T-helper 2 cell treated with Interferon-gamma antibody and Interleukin-4, amounts not matched to agents 5 μg/mL and 100 μg/mL, for 36 hours (primary cell): Measurements from ENCODE around the gene AQP1.

Source experiments
- DNase-seq: peaks from one replicate; pipeline ENCODE4 v3.0.0; 2021; ENCODE audit warnings: low spot score
- H3K27ac Mint-ChIP-seq: one replicate; pipeline ENCODE4 v1.8.0; 2021; ENCODE audit warnings: mild to moderate bottlenecking, mixed read lengths
- H3K27me3 Mint-ChIP-seq: one replicate; pipeline ENCODE4 v1.8.0; 2021; ENCODE audit warnings: low read depth, mixed read lengths
- H3K36me3 Mint-ChIP-seq: one replicate; pipeline ENCODE4 v1.8.0; 2021; ENCODE audit warnings: low read depth, mixed read lengths
- H3K4me1 Mint-ChIP-seq: one replicate; pipeline ENCODE4 v1.8.0; 2021; ENCODE audit warnings: low read depth, mixed read lengths
- H3K4me3 Mint-ChIP-seq: one replicate; pipeline ENCODE4 v1.8.0; 2022; ENCODE audit warnings: mild to moderate bottlenecking, moderate library complexity, mixed read lengths
- H3K9me3 Mint-ChIP-seq: one replicate; pipeline ENCODE4 v1.8.0; 2021; ENCODE audit warnings: mixed read lengths

Gene AQP1

GRCh38 chr7:30877015-30877769 is 34.5 kb upstream of the AQP1 start:
- H3K9me3 Mint-ChIP-seq: no peaks in the 10 kb centered on the region
- H3K36me3 Mint-ChIP-seq: no peaks in the 10 kb centered on the region
- no peak overlapping the region for H3K27ac Mint-ChIP-seq
- no peaks in the 10 kb centered on the region for H3K4me1 Mint-ChIP-seq
- no peak overlapping the region for H3K4me3 Mint-ChIP-seq
- DNase-seq: no peak
- no peaks in the 10 kb centered on the region for H3K27me3 Mint-ChIP-seq

GRCh38 chr7:30877993-30878392 is 33.7 kb upstream of the AQP1 start:
- Mint-ChIP-seq H3K4me1 (no peaks in the 10 kb centered on the region), H3K4me3 (no peak overlapping the region), H3K27ac (no peak overlapping the region), H3K36me3 (no peaks in the 10 kb centered on the region), H3K9me3 (no peaks in the 10 kb centered on the region), H3K27me3 (no peaks in the 10 kb centered on the region)
- no peak for DNase-seq

DNA sequence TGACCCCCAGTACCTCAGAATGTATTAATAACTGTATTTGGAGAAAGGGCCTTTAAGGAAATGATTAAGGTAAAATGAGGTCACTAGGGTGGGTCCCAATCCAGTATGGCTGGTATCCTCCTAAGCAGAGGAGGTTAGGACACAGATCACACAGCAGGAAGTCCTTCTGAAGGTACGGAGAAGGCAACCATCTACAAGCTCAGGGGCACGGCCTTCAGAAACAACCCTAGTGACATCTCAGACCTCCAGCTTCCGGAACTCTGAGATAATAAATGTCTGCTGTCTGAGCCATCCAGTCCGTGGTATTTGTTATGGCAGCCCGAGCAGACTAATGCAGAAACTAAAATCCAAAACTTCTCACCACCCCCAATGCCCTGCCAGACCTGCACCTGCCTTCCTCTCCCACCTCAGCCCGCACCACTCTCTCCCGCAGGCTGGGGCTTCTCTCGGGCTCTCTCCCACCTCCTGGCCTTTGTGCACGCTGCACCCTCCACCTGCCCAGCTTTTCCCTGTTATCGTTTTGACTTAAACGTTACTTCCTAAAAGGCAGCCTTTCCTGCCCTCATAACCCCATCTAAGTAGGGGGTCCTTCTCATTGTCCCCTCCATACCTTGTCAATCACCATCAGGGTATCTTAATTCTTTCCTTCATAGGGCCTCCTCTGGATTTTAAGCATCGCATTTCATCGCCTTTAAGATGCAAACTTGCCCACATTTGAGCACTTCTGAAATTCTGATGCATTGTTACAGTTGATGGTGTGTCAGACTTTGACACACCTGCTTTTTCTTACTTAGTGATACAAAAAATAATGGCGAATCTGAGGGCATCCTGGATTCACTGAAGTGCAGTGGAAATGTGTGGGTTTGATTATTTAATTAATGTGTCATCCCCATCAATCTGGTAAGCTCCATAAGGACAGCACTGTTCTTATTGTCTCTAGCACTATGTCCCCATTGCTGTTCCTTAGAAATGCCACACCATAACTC is 32.2 kb upstream of the AQP1 start:
- no peaks in the 10 kb centered on the region for H3K36me3 Mint-ChIP-seq
- no peaks in the 10 kb centered on the region for H3K9me3 Mint-ChIP-seq
- H3K27ac Mint-ChIP-seq: no peak overlapping the region
- no peak for DNase-seq
- H3K4me1 Mint-ChIP-seq: no peaks in the 10 kb centered on the region
- no peak overlapping the region for H3K4me3 Mint-ChIP-seq
- H3K27me3 Mint-ChIP-seq: no peaks in the 10 kb centered on the region

DNA sequence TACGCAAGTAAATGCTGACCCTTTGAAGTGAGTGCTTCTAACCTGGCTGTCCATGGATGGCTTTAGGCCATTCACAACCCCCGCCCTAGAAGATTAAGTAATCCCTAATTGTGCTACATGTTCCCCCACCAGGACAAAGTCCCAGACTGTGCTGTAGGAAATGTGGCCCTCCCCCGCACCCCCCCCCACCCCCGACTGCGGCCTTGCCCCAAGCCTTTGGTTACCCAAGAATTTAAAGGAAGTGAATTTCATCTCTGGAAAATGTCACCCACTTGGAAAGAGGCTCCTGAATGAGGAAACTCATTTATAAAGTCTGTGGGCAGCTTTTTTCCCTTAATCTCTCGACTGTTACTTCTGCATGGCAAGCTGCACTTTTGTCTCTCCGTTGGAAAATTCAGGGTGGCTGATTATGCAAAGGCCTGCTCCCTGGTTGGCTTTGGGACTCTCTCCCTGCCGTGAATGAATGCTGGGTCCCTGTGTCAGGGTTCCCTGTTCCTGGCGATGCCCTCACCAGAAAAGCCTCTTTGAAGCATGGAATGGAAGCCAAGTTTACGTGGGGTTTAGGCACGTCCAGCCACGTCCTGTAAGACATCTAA is 31.4 kb upstream of the AQP1 start:
- H3K4me3 Mint-ChIP-seq: no peak overlapping the region
- no peaks in the 10 kb centered on the region for H3K9me3 Mint-ChIP-seq
- no peak for DNase-seq
- no peaks in the 10 kb centered on the region for H3K27me3 Mint-ChIP-seq
- no peaks in the 10 kb centered on the region for H3K4me1 Mint-ChIP-seq
- no peaks in the 10 kb centered on the region for H3K36me3 Mint-ChIP-seq
- no peak overlapping the region for H3K27ac Mint-ChIP-seq

DNA sequence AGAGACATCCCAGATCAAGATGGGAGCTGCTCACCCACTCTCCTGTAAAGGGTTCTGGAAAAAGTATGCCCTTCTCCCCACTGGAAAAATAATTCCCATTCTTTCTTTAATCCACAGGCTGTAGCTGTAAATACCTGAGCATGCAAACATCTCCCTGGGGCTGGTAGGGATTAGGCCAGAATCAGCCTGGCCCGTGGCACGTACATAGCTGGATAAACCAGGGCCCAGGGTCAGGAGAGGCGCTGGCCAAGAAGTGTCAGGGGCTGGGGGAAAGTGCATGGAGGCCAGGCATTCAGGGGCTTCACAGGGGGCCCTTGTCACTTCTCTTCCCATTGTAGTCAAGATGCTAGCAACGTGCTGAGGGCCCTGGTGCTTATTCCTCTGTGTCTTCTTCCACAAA is 30.7 kb upstream of the AQP1 start:
- no peaks in the 10 kb centered on the region for H3K36me3 Mint-ChIP-seq
- no peaks in the 10 kb centered on the region for H3K4me1 Mint-ChIP-seq
- no peaks in the 10 kb centered on the region for H3K27me3 Mint-ChIP-seq
- no peak for DNase-seq
- no peak overlapping the region for H3K4me3 Mint-ChIP-seq
- H3K27ac Mint-ChIP-seq: no peak overlapping the region
- no peaks in the 10 kb centered on the region for H3K9me3 Mint-ChIP-seq

GRCh38 chr7:30881448-30881847 is 30.2 kb upstream of the AQP1 start:
- no peaks in the 10 kb centered on the region for H3K27me3 Mint-ChIP-seq
- H3K36me3 Mint-ChIP-seq: no peaks in the 10 kb centered on the region
- no peak overlapping the region for H3K27ac Mint-ChIP-seq

DNA sequence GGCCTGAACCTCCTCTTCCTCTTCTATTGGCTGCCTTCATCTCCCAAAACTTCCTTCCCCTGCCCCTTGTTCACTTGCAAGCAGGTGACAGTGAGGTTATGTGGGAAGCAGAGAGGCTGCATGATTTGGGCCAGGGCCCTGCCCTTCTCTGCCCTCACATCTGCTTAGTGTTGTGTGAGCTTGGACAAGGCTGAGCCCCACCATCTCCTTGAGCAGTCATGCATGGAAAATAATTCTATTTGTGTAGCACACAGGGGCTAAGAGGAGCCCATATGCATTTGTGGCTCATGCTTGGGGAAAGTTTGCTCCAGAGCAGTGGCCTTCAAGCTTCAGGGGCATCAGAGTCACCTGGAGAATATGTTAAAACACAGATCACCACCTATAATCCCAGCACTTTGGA is 26.8 kb upstream of the AQP1 start:
- H3K36me3 Mint-ChIP-seq: no peaks in the 10 kb centered on the region

More at GRCh38 chr7:30881448-30881847, 30.2 kb upstream of the AQP1 start:
- no peaks in the 10 kb centered on the region for H3K9me3 Mint-ChIP-seq
- DNase-seq: no peak
- H3K4me3 Mint-ChIP-seq: no peak overlapping the region
- H3K4me1 Mint-ChIP-seq: no peaks in the 10 kb centered on the region

DNA sequence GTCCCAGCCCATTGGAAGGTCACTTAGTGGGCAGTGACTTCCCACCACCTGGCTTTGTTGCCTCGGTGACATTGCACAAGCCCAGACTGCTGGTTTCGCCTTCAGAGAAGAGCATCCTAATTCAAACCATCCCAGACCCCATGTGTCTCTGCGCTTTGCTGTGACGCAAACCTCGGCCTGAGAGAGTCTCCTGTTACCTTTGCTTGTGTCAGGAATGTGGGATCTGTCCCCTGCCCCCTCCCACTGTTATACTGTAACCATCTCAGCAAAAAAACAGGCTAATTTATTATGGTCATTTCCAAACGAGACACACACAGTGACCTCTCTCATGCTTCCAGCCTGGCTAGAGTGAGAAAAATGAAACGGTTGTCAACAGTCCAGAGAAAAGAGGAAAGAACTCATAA is 25.0 kb upstream of the AQP1 start:
- no peak overlapping the region for H3K4me3 Mint-ChIP-seq
- H3K36me3 Mint-ChIP-seq: no peaks in the 10 kb centered on the region
- no peaks in the 10 kb centered on the region for H3K27me3 Mint-ChIP-seq
- no peaks in the 10 kb centered on the region for H3K4me1 Mint-ChIP-seq
- DNase-seq: no peak
- no peaks in the 10 kb centered on the region for H3K9me3 Mint-ChIP-seq
- H3K27ac Mint-ChIP-seq: no peak overlapping the region

More for the DNA sequence above, 26.8 kb upstream of the AQP1 start:
- no peak overlapping the region for H3K27ac Mint-ChIP-seq
- no peaks in the 10 kb centered on the region for H3K4me1 Mint-ChIP-seq
- no peak overlapping the region for H3K4me3 Mint-ChIP-seq
- no peak for DNase-seq
- no peaks in the 10 kb centered on the region for H3K9me3 Mint-ChIP-seq
- H3K27me3 Mint-ChIP-seq: no peaks in the 10 kb centered on the region

DNA sequence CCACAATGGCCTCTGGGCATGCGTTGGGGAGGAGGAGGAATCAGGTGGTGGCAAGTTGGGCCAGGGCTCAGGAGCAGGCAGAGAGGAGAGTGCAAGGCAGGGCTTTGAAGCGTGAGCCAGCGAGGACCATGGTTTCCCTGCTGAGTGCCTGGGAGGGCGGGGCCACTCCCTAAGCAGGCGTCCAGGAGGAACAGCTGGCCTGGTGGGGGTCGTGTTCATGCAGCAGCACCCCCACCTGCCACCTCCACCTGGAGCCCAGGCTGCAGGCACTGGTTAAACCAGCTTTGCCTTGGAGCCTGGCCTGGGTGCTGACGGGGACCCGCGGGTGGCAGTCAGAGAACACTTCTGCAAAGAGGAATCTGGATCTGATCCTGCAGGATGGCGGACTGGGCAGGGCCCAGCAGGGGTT is 24.2 kb upstream of the AQP1 start:
- no peaks in the 10 kb centered on the region for H3K4me1 Mint-ChIP-seq
- no peaks in the 10 kb centered on the region for H3K27me3 Mint-ChIP-seq
- no peak overlapping the region for H3K4me3 Mint-ChIP-seq
- no peaks in the 10 kb centered on the region for H3K36me3 Mint-ChIP-seq
- H3K9me3 Mint-ChIP-seq: no peaks in the 10 kb centered on the region
- no peak overlapping the region for H3K27ac Mint-ChIP-seq
- DNase-seq: no peak

- no peaks in the 10 kb centered on the region for H3K9me3 Mint-ChIP-seq
- no peaks in the 10 kb centered on the region for H3K36me3 Mint-ChIP-seq
- H3K27ac Mint-ChIP-seq: no peak overlapping the region
- H3K27me3 Mint-ChIP-seq: no peaks in the 10 kb centered on the region
- no peaks in the 10 kb centered on the region for H3K4me1 Mint-ChIP-seq
- DNase-seq: no peak
- no peak overlapping the region for H3K4me3 Mint-ChIP-seq
These were observed 22.9 kb upstream of the AQP1 start for GRCh38 chr7:30888747-30889146.

GRCh38 chr7:30890226-30890625 is 21.4 kb upstream of the AQP1 start:
- Mint-ChIP-seq H3K4me3 (no peak overlapping the region), H3K27me3 (no peaks in the 10 kb centered on the region), H3K4me1 (no peaks in the 10 kb centered on the region), H3K36me3 (no peaks in the 10 kb centered on the region), H3K9me3 (no peaks in the 10 kb centered on the region), H3K27ac (no peak overlapping the region)
- no peak for DNase-seq

GRCh38 chr7:30893357-30893756 is 18.3 kb upstream of the AQP1 start:
- no peaks in the 10 kb centered on the region for H3K36me3 Mint-ChIP-seq
- no peak overlapping the region for H3K4me3 Mint-ChIP-seq
- H3K4me1 Mint-ChIP-seq: no peaks in the 10 kb centered on the region
- DNase-seq: no peak
- no peaks in the 10 kb centered on the region for H3K9me3 Mint-ChIP-seq
- no peak overlapping the region for H3K27ac Mint-ChIP-seq
- no peaks in the 10 kb centered on the region for H3K27me3 Mint-ChIP-seq

- Mint-ChIP-seq H3K9me3 (no peaks in the 10 kb centered on the region), H3K27ac (no peak overlapping the region), H3K27me3 (no peaks in the 10 kb centered on the region), H3K4me1 (no peaks in the 10 kb centered on the region), H3K4me3 (no peak overlapping the region), H3K36me3 (no peaks in the 10 kb centered on the region)
- no peak for DNase-seq
These were observed 17.6 kb upstream of the AQP1 start for GRCh38 chr7:30894009-30894408.
